Activated CD8-positive, alpha-beta T cell treated with anti-CD3 and anti-CD28 coated beads for 36 hours (primary cell): ENCODE data around the gene GREM2. TPM values are rescaled to one million over a fixed set of nuclear protein-coding genes. Genes with fewer than 3 reads are reported as not detected.

Experiments
- ATAC-seq: fragments of 200-7000 bp; cut with Tn5 transposase; one replicate; pipeline ENCODE4 v1.10.0; 2021; ENCODE audit warnings: mild to moderate bottlenecking, moderate library complexity
- CTCF ChIA-PET: fragments of 350-600 bp; sonication (Branson Sonifier 250); formaldehyde crosslinking; loops from one replicate; lab custom pipeline; 2021; ENCODE audit warnings: antibody characterized with exemption; lab: Charles Lee
- POLR2A ChIA-PET: fragments of 350-600 bp; sonication (Branson Sonifier 250); formaldehyde crosslinking; loops from one replicate; lab custom pipeline; 2021; ENCODE audit warnings: antibody characterized with exemption; lab: Charles Lee
- DNase-seq: peaks from one replicate; pipeline ENCODE4 v3.0.0-alpha.2; 2020
- H3K27ac Mint-ChIP-seq: one replicate; pipeline ENCODE4 v1.8.0; 2021; ENCODE audit warnings: mild to moderate bottlenecking, mixed read lengths
- H3K27me3 Mint-ChIP-seq: one replicate; pipeline ENCODE4 v1.8.0; 2021; ENCODE audit warnings: mixed read lengths
- H3K36me3 Mint-ChIP-seq: one replicate; pipeline ENCODE4 v1.8.0; 2021; ENCODE audit warnings: low read depth, mixed read lengths
- H3K4me1 Mint-ChIP-seq: one replicate; pipeline ENCODE4 v1.8.0; 2021; ENCODE audit warnings: low read depth, mixed read lengths
- H3K4me3 Mint-ChIP-seq: one replicate; pipeline ENCODE4 v1.8.0; 2021; ENCODE audit warnings: mild to moderate bottlenecking, moderate library complexity, mixed read lengths
- H3K9me3 Mint-ChIP-seq: one replicate; pipeline ENCODE4 v1.8.0; 2021; ENCODE audit warnings: mixed read lengths
- CTCF ChIP-seq: fragments of 200-600 bp; IDR thresholded peaks from one replicate; pipeline ENCODE4 v1.8.0; 2022; ENCODE audit warnings: antibody characterized with exemption, mild to moderate bottlenecking
- intact Hi-C: fragments of 100-400 bp; cut with micrococcal nuclease; formaldehyde crosslinking; loops from one replicate; pipeline ENCODE4 v1.10.0; 2022
- total RNA-seq, 2 experiments: library from RNA; stranded (reverse); gene quantifications; one replicate each; pipeline ENCODE4 v1.2.3, GENCODE V29; 2021

Gene GREM2
- total RNA-seq, 2 experiments from 2014 or later = not detected

GRCh38 chr1:240650877-240651276 is 38.9 kb upstream of the GREM2 start:
- intact Hi-C loops = no loop called here
- Mint-ChIP-seq H3K36me3 (no peaks in the 10 kb centered on the region), H3K4me1 (no peaks in the 10 kb centered on the region), H3K4me3 (no peak overlapping the region), H3K27ac (no peak overlapping the region), H3K27me3 (no peaks in the 10 kb centered on the region), H3K9me3 (peaks cover 2% of the 10 kb centered on the region)
- no peak for DNase-seq
- ATAC-seq = no peak
- ChIA-PET CTCF (no interaction called here), POLR2A (no interaction called here)
- no peak for TF ChIP-seq CTCF

GRCh38 chr1:240649733-240650721 is 38.1 kb upstream of the GREM2 start:
- TF ChIP-seq CTCF = no peak
- H3K9me3 Mint-ChIP-seq = peaks cover 2% of the 10 kb centered on the region
- no peaks in the 10 kb centered on the region for H3K27me3 Mint-ChIP-seq
- ChIA-PET POLR2A (no interaction called here), CTCF (no interaction called here)
- H3K4me3 Mint-ChIP-seq = no peak overlapping the region
- H3K36me3 Mint-ChIP-seq = no peaks in the 10 kb centered on the region
- DNase-seq (no peak), ATAC-seq (no peak)
- no peaks in the 10 kb centered on the region for H3K4me1 Mint-ChIP-seq
- intact Hi-C loops = no loop called here
- no peak overlapping the region for H3K27ac Mint-ChIP-seq

- Mint-ChIP-seq H3K36me3 (no peaks in the 10 kb centered on the region), H3K4me3 (no peak overlapping the region), H3K27ac (no peak overlapping the region), H3K27me3 (no peaks in the 10 kb centered on the region), H3K9me3 (peaks cover 3% of the 10 kb centered on the region), H3K4me1 (no peaks in the 10 kb centered on the region)
- DNase-seq (no peak), ATAC-seq (no peak)
- POLR2A ChIA-PET = no interaction called here
- intact Hi-C loops = no loop called here
- CTCF ChIA-PET = no interaction called here
- no peak for TF ChIP-seq CTCF
These were observed 34.8 kb upstream of the GREM2 start for GRCh38 chr1:240646571-240647240.

- no peak for TF ChIP-seq CTCF
- ChIA-PET CTCF (no interaction called here), POLR2A (no interaction called here)
- H3K27ac Mint-ChIP-seq = no peak overlapping the region
- intact Hi-C loops = no loop called here
- peaks cover 3% of the 10 kb centered on the region for H3K9me3 Mint-ChIP-seq
- DNase-seq = no peak
- ATAC-seq = no peak
- H3K36me3 Mint-ChIP-seq = no peaks in the 10 kb centered on the region
- no peak overlapping the region for H3K4me3 Mint-ChIP-seq
- H3K27me3 Mint-ChIP-seq = no peaks in the 10 kb centered on the region
- no peaks in the 10 kb centered on the region for H3K4me1 Mint-ChIP-seq
These were observed 32.8 kb upstream of the GREM2 start for GRCh38 chr1:240644732-240645131.
